DMS153 (cell line): ENCODE results near the gene NOS2.
A peak's percentile ranks its signal among the peaks of the same experiment; 100 is the strongest.
"Not testable (repeated sequence)": the region's sequence is repeated elsewhere in the genome, so short reads cannot be mapped to it uniquely, and the experiment has no call there.

Experiments used
- DNase-seq: peaks from one replicate; lab custom pipeline; 2025; lab: John Stamatoyannopoulos, UW

Gene NOS2

DNA sequence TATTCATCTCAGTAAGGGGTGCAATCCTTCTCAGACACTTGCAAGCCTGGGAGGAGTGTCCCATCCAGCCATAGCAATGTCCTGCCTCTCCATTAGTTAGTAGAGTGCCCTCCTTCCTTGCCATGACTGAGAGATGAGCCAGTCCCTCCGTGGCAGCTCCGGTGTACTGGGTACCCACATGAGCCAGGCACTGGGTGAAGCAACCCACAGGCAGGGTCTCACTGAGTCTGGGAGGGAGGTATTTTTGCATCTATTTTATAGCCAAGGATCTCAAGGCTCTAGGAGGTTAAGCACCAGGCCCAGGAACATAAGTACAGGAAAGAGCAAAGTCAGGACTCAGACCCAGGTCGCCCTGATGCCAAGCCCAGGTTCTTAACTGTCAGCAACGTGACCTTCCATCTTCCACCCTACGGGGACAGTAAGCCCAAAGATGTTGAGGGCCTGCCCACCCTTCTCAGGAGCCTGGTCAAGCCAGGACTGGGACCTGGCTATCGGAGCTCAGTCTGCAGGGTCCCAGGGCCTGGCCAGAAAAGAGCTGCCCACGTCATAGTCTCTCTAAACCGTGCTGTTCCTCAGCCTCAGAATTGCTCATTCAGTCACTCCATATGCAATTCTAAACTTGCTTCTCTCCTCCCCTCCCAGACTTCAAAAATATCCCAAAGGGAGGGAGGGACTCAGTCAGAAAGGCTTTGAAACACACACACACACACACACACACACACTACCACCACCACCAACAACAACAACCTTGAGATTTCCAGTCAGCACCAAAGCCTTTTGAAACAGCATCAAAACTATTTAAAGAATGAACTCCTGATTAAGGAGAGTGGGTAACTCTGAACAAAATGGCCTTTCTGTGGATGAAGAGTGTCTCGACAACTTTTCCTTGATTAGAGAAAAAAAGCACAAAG is 16.6 kb downstream of the NOS2 start:
- no peak for DNase-seq

DNA sequence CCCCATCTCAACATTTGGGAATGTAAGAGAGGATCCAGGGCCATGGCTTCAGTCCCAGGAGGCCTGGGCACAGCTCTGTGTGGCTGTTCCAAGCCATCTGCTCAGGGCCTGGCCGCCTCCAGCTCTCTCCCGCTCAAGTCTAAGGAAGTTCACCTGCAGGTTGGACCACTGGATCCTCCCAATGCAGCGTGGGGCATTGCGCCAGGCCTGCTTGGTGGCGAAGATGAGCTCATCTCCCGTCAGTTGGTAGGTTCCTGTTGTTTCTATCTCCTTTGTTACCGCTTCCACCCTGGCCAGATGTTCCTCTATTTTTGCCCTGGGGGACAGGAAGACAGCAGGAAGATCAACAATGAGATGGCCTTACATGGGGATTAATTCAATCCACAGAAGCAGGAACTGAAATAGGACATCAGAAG is 17.5 kb downstream of the NOS2 start:
- DNase-seq, result no peak

DNA sequence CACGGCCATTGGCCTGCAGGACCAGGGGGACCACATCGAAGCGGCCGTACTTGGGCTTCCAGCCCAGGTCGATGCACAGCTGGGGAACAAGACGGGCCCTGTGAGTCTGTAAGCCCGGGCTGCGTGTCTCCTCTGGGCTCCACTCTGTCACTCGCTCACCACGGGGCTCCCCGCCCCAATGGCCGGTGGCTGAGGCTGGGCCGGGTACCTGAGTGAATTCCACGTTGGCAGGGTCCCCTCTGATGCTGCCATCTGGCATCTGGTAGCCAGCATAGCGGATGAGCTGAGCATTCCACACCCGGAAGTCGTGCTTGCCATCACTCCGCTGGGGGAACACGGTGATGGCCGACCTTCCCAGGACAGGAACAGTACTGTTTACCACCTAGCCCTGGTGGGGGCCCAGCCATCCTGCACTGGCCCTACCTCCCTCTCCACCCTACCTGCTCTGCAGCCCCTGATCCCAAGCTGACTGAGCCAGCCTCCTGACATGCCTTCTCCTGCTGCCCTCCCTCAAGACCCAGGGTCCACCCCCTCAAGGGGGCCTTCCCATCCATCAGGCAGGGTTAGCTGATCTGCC is 19.4 kb downstream of the NOS2 start:
- DNase-seq, result no peak

DNA sequence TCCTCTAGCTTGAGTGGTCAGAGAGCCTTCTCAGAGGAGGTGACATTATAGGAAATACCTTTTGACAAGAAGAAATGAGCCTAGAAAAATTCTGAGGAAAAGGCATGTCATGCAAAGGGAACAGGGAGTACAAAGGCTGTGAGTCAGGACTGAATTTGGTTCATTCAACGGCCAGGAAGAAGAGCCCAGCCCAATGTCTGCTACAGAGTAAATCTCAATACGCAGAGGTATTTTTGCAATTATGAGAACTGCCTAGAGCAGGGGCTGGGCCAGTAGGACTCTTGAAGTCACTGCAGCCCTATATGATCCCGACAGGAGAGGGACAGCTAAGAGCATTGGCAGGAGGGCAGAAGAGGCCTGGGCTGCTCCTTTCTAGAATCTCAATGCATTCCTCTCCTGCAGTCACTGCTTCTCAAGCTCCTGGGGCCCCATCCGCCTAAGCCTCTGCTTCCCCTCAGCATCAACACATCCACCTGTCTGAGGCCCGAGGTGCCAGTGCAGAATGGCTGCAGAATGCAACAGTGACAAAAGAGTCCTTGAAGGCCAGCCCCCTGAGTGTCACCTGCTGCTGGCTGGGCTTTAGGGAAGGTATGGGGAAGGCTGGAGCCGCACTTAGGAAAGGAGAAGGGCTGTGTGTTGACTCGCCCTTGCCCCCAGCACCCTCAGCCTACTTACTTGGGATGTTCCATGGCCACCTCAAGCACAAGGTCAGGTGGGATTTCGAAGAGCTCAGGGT is 20.1 kb downstream of the NOS2 start:
- DNase-seq, result no peak

DNA sequence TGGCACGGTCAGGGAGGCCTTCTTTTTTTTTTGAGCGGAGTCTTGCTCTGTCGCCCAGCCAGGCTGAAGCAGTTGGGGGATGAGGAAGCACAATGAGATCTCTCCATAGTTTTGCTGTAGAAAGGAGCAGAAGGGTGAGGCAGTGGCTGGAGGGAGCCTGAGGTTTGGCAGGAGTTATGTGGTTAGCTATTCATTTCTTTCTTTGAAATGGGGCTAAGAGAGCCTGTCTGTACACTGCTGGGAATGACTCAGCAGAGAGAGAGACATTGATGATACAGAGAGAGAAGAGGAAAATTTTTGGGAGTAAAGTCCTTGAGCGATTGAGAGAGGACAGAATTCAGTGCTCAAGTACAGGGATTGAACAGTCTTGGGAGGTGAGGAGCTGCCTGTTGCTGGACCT is 22.1 kb downstream of the NOS2 start:
- no peak for DNase-seq

DNA sequence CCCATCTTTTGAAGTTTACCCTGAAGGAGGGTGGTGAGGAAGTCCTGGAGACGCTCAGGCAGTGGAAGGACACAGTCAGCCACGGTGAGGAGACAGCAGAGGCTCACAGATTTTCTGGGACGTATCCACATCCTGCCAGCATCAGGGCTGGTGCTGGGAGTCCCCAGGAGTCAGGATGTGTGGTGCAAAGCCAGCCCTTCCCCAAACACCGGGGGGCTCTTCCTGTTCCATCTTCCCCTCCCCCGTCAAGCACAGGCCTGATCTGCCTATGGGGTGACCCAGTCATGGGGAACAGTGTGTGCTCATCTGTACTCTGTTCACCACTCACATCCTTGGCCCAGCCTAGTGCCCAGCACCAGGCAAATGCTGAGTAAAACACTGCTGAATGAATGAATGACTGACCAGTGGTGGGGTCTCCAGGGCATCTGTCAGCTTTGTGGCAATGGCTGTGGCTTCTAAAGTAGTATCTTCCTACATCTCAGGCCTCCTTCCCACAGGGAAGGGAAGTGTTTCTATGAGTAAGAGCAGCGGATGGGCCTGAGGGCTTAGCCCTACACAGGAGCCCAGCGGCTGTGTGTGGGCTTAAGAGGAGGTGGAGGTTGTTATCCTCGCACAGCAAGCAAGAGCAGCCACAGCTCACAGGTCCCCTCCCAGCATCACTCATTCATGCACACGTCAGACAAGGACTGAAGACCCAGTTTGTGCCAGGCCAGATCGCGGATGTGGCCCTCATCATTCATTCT is 23.3 kb downstream of the NOS2 start:
- no peak for DNase-seq

DNA sequence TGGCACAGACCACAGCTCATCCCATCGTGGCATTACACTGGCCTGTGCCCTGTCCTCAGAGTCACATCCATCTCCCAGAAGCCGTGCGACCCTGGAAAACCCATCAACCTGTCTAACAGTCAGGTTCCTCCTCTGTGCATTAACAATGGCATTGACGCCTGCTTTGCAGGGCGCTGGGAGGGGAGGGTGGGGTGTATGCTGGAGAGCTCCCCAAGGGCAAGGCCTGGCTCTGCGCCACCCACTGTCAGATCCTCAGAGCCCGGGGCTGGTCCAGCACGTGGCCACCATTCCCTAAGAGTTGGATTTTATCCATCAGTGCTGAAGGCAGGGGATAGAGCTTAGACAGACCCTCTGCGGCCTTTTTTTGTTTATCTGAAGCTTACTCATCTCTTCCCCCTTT is 28.7 kb downstream of the NOS2 start:
- DNase-seq, result no peak

DNA sequence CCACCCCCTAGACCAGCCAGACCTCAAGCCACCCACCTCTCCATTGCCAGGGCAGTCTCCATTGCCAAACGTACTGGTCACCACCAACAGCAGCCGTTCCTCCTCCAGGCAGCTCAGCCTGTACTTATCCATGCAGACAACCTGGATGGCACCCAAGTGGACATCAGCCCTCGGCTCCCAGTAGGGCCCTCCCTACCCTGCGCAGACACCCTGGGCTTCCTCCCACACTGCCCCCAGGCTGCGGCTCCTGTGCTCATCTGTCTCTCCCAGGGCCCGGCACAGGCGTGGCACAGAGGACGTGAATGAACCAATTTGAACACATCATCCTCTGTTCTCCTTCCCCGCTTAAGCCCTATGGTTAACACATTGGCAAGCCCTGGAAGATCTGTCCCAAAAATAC is 29.5 kb downstream of the NOS2 start:
- DNase-seq, result no peak

DNA sequence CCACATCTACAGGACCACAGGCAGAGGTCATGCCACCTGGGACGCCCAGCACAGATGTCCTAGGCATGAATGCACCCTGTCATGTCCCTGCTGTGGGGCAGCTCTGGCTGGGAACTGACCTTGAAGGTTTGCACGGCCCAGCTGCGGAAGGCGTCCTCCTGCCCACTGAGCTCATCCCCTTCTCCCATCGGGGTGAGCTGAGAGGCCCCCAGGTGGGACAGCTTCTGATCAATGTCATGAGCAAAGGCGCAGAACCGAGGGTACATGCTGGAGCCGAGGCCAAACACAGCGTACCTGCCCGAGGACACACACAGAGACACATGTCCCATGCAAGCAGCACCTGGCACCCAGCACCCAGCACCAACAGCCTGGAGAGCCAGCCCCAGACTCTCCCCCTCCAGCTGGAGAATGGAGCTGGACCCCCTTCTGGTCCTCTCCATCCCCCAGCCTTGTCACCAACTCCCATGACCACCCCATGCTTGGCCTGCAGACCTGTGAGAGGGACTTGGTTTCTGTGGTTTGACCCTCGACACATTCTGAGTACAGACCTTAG is 31.4 kb downstream of the NOS2 start:
- no peak for DNase-seq

DNA sequence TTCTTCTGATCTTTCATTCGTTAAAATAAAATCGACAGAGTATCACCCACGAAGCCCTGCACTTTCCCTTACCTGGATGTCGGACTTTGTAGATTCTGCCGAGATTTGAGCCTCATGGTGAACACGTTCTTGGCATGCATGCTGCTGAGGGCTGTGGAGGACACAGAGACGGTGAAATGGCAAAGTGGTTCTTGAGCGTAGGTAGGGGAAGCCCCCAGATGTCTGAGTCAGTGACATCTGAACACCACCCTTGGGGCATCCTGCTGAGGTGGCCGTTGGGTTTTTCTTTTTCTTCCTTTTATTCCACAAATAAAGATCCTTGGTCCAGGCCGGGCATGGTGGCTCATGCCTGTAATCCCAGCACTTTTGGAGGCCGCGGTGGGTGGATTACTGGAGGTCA is 33.9 kb downstream of the NOS2 start:
- no peak for DNase-seq

DNA sequence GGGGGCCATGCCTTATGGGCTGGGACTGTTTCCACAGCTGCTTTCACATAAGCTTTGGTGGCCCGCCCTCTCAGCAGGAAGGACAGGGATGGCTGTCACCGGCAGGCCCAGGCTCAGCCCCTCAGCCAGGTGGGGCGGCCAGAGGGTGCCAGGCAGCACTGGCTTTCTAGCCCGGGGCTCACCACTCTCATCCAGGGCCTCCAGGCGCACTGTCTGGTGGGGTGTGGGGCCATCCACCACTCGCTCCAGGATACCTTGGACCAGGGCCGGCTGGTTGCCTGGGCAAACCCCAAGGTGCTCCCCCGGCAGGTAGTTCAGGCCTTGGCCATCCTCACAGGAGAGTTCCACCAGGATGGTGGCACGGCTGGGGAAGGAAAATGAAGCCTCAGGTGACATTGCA is 35.0 kb downstream of the NOS2 start:
- no peak for DNase-seq

DNA sequence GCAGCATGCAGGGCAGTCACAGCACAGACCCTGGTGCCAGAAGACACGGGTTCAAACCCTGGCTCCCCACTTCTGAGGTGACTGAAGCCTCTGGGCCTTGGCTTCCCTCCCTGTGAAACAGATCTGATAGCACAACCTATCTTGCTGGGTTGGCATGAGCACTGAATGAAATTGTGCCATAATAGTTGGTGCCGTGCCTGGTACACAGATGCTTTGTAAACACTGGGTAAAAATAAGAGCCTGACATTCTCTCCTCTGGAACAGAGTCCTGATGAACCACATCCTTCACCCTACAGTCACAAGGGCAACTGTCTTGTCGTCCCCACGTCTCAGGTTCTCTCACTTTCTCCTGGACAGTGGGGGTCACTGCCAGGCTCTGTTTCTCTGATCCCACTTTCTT is 35.7 kb downstream of the NOS2 start:
- DNase-seq, result no peak

DNA sequence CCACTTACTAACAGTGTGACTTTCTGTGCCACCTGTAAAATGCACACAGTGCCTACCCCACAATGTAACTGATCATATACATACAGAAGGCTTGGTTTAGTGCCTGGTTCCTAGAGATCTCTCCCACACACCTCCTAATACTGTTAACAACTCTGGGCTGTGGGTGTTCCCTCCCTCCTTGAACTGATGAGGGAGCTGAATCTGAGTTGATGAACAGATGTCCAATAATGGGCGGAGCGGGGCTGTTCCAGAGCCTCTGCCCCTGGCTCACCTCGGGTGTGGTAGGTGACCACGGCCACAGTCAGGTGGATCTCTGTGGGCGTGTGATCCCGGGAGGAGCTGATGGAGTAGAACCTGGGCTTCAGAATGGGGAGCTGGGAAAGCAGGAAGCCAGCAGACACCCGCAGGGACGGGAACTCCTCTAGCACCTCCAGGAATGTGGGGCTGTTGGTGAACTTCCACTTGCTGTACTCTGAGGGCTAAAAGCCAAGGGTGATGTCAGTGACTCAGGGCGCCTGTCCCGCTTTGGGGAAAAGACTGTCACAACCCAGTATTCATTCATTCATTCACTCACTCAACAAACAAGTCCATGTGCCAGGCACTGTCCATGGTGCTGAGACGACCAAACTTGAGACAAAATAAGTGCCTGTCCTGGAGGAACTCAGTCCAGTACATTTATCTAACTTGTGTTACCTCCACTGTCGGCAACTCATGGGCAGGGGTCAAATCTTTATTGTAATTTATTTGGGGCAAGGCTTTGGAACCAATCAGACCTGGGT is 37.6 kb downstream of the NOS2 start:
- DNase-seq, result no peak

DNA sequence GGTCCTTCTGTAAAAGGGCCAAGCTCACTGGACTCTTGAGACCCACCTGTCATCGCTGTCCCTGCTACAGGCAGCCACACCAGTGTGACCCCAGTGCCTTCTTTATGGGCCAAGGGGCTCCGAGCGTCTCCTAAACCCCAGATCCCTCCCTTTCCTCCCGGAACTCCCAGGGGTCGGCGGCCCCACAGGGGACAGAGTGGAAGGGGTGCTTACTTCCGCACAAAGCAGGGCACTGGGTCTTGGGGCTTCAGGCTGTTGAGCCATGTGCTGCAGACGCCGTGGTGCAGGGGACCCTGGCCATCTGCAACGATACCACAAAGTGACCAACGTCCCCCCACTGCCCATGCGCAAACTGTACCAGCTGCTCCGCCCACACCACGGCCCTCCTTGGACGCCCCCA is 39.4 kb downstream of the NOS2 start:
- DNase-seq, result not testable (repeated sequence)

DNA sequence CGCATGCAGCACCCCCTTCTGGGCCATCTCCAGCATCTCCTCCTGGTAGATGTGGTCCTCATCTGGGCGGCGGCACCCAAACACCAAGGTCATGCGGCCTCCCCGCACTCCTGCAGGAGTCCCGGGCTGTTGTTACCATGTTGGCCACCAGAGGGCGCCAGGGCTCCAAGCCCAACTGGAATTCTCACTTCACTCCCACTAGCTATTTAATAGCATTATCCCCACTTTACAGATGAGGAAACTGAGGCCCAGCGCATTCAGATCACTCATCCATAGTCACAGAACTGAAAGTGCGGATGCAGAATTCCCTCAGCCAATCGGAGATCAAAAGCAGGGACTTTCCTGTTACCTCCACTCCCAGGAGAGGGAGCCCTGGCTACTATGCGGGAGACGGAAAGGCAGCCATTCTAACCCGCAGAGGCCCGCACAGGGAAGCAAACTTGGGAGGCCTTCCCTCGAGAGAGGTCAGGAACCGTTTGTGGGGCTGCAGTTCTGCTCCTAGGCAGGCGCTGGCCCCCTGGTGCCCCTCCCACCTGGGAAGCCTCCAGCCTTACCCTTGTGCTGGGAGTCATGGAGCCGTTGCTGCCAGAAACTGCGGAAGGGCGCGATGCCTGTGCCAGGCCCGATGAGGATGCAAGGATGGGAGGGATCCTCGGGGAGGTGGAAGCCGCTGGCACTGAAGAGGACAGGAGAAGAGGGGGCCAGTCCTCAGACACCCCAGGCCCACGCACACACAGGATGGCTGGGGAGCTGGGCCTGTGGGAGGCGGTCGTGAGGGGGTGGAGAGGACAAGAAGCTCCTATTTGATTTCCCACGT is 40.1 kb downstream of the NOS2 start:
- peak; percentile 6 for DNase-seq

DNA sequence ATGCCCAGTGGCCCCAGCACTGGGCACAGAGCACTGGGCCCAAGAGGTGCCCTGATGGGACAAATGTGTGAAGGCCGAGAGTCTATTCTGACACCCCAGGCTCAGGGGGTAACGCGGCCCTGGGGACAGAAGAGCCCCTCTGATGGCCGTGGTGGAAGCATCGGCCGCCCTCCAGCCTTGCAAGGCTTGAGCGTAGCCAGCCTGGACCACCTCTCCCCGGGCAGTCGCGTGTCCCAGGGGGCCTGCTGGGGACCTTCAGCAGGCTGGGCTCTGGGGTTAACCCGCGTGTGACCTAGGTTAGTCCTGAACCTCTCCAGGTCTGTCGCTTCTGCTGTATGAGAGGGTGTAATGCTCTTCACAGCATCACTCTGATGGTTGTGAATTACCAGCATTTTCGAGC is 40.8 kb downstream of the NOS2 start:
- DNase-seq, result no peak

DNA sequence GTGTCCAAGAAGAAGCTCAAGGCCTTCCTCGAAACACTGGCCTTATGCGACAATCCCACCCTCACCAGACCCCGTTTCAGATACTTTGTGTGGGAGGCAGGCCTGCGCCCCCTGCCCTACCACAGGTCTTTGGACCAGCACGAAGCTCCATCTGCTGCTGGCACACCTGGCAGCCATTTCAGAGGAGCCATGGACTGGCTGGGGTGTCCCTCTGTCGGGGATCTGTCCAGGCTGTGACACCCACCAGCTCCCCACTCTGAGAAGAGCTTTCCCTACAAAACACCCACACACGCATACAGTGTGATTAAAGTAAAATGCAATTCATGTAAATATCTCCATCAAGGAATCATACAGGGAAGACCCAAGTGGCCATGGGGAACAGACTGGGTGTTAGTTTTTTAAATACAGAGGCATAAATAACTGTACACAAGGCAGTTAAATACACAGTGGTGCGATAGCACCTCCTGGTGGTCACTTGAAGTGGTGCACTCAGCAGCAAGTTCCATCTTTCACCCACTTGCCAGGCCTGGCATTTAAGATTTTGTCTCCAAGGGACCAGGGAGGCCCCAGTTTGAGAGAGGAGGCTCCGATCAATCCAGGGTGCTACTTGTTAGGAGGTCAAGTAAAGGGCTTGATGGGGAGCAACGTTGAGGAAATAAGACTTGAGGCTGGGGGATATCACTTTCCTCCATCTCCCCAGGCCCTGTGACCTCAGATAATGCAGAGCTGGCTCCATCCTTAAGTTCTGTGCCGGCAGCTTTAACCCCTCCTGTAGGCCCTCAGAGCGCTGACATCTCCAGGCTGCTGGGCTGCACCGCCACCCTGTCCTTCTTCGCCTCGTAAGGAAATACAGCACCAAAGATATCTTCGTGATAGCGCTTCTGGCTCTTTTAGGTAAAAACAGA is 43.6 kb downstream of the NOS2 start:
- DNase-seq, result no peak

DNA sequence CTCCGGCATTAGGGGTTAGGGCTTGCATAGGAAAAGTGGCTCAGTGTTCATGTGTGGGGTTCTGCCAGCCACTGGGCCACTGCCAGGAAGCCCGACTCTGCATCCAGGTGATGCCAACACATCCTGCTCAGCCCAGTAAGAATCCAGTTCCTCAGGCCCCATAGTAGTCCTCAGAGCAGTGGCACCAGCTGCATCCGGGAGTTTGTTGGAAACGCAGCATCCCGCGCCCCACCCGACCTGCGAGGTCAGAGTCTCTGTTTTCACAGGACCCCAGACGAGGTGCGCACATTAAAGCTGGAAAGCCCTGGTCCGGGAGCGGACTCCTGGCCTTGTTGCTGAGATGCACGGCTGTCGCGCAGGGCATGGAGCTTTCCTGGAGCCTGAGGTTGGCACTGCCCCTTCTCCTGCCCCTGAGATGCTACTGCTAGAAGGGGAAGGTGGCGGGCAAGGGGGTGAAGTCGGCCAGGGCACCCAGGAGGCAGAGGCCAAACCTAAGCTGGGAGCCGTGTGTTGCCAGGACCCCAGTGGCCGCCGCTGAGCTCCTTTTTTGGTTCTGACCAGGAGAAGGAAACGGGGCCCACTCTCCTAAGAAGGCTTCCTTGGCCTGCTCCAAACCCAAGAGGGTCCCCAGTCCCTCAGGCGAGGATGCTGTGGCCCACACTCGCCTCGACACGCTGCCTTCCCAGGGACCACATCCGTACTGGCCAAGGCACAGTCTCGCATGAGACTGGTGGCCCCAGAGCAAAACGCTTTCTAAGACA is 44.4 kb downstream of the NOS2 start:
- DNase-seq, result no peak

DNA sequence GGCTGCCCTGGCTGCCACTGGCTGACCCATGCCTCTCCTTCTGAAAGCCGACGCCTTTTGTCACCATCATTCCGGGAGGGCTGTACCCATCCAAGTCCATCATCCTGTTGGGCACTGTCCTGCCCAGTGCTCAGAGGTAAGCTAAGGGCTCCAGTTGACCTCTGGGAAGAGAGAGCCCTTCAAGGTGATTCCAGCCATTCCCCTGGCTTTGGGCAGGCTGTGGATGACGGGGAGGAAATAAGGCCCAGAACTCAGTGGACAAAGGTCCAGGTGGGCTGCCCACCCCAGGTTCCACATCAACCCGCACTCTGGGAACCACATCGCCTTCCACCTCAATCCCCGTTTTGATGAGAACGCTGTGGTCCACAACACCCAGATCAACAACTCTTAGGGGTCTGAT is 45.8 kb downstream of the NOS2 start:
- DNase-seq, result no peak
